22Rv1 (cell line): ENCODE results near the gene APOC4.

ENCODE experiments used
- CTCF ChIP-seq: fragments of 450-650 bp; IDR thresholded peaks from 2 replicates; pipeline ENCODE4 v1.5.1; 2017; ENCODE audit warnings: mild to moderate bottlenecking
- ZFX ChIP-seq: fragments of 450-650 bp; IDR thresholded peaks from 2 replicates; pipeline ENCODE4 v1.6.1; 2017; ENCODE audit warnings: antibody characterized with exemption, borderline replicate concordance

- TF ChIP-seq CTCF (no peak), ZFX (no peak)
Observed at GRCh38 chr19:44909775-44910174, 32.3 kb upstream of the APOC4 start.
